K562 (cell line): Measurements from ENCODE around the gene BIRC3.
"Not testable (repeated sequence)": the region's sequence is repeated elsewhere in the genome, so short reads cannot be mapped to it uniquely, and the experiment has no call there.

Source experiments
- MCM5 ChIP-seq: fragments of 450-650 bp; IDR thresholded peaks from 2 replicates; pipeline ENCODE4 v1.6.1; 2016; ENCODE audit warnings: low read depth
- MYNN ChIP-seq, 2 experiments: sonication (generic); formaldehyde crosslinking in 1 of 2; IDR thresholded peaks; 2 replicates each; pipeline versions ENCODE4 v1.5.0 to v1.6.1; 2016 to 2020; ENCODE audit warnings: antibody characterized with exemption in 1 of 2, missing genetic modification reagents in 1 of 2
- REST ChIP-seq, 2 experiments: fragments of 450-650 bp; formaldehyde crosslinking in 1 of 2; IDR thresholded peaks; 2 replicates each; pipeline versions ENCODE4 v1.4.0 to v1.6.1; 2014 to 2020; ENCODE audit warnings: mild to moderate bottlenecking in 2 of 2, borderline replicate concordance in 1 of 2, low read depth in 1 of 2
- RNF2 ChIP-seq: sonication (generic); IDR thresholded peaks from 2 replicates; pipeline ENCODE4 v1.6.1; 2016
- SREBF2 ChIP-seq: sonication (generic); formaldehyde crosslinking; IDR thresholded peaks from 2 replicates; pipeline ENCODE4 v1.4.0; 2020; ENCODE audit warnings: mild to moderate bottlenecking, missing genetic modification reagents
- THRA ChIP-seq: fragments of 450-650 bp; IDR thresholded peaks from 2 replicates; pipeline ENCODE4 v1.6.1; 2017; ENCODE audit warnings: mild to moderate bottlenecking, moderate library complexity
- USF2 ChIP-seq: sonication (generic); formaldehyde crosslinking; IDR thresholded peaks from 2 replicates; pipeline ENCODE4 v1.5.0; 2020; ENCODE audit warnings: missing genetic modification reagents
- ZNF133 ChIP-seq: fragments of 250-450 bp; sonication (Bioruptor Pico); IDR thresholded peaks from 2 replicates; pipeline ENCODE4 v1.4.0; 2020; ENCODE audit warnings: mild to moderate bottlenecking
- ZNF224 ChIP-seq: sonication (generic); formaldehyde crosslinking; IDR thresholded peaks from 2 replicates; pipeline ENCODE4 v1.8.0; 2022; ENCODE audit warnings: mild to moderate bottlenecking, missing genetic modification reagents
- ZNF384 ChIP-seq: IDR thresholded peaks from 2 replicates; pipeline ENCODE4 v1.6.1; 2012; ENCODE audit warnings: low read depth, low read length, improper control_type of control experiment

- TF ChIP-seq ZNF133 (CRISPR knock-in tag); ZNF224 (CRISPR knock-in tag); MCM5; MYNN (IDR thresholded peaks at IDR 0.05); MYNN (CRISPR knock-in tag; IDR thresholded peaks at IDR 0.05); USF2; SREBF2; RNF2; ZNF384; THRA; REST (IDR thresholded peaks at IDR 0.05; ENCODE audit: borderline replicate concordance); REST (CRISPR knock-in tag; IDR thresholded peaks at IDR 0.05; ENCODE audit: low read depth): not testable (repeated sequence)
Measured at GRCh38 chr11:102300837-102301236, 16.4 kb upstream of the BIRC3 start.
